Measurements from ENCODE around the gene CST8.

DNA sequence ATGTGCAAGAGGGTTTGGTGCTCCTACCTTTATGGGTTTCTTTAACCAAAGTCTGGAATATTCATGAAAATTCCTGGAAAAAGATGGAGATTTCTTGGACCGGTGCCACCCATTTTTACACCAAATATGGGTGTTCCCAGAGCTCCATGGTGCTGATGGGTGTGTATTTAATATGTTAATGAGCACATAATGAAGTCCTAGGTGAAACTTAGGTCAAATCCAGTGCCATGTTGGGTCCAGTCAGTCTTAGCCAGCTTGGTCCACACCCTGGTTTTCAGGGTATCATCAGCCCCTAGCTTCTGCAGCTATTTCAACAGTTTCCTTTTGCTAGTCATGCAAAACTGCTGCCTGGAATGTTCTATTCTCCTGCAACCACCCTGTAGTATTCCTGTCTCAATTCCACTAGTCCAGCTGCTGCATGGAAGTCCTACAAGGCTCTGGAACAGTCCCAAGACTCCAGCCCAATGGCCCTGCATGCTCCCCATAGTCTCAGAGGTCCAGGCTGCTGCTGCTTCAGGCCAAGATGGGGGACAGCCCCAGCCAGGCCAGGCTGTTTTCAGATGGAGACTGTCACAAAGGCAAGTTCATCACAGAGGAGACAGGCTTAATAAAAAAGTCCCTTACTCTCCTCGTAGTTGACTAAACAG is 45.5 kb downstream of the CST8 start:
- no peak for TF ChIP-seq EZH2 (IDR thresholded peaks at IDR 0.05; ENCODE audit: borderline replicate concordance, insufficient read depth, low read depth, low read length, poor library complexity, severe bottlenecking)
- TF ChIP-seq, protein P1, sequence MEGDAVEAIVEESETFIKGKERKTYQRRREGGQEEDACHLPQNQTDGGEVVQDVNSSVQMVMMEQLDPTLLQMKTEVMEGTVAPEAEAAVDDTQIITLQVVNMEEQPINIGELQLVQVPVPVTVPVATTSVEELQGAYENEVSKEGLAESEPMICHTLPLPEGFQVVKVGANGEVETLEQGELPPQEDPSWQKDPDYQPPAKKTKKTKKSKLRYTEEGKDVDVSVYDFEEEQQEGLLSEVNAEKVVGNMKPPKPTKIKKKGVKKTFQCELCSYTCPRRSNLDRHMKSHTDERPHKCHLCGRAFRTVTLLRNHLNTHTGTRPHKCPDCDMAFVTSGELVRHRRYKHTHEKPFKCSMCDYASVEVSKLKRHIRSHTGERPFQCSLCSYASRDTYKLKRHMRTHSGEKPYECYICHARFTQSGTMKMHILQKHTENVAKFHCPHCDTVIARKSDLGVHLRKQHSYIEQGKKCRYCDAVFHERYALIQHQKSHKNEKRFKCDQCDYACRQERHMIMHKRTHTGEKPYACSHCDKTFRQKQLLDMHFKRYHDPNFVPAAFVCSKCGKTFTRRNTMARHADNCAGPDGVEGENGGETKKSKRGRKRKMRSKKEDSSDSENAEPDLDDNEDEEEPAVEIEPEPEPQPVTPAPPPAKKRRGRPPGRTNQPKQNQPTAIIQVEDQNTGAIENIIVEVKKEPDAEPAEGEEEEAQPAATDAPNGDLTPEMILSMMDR (IDR thresholded peaks at IDR 0.05) = no peak

Measured in B cell (primary cell).